ENCODE measurements around the gene NAIF1. TPM values are rescaled to one million over a fixed set of nuclear protein-coding genes. Genes with fewer than 3 reads are reported as not detected.
A peak's percentile ranks its signal among the peaks of the same experiment; 100 is the strongest.
"Not testable (repeated sequence)": the region's sequence is repeated elsewhere in the genome, so short reads cannot be mapped to it uniquely, and the experiment has no call there.

NAIF1 gene
- total RNA-seq, 2 experiments from 2014 or later: 8.6 to 14.9 TPM

- Histone ChIP-seq H4K20me1 (ENCODE audit: insufficient read depth, low read length) (no peaks in the 10 kb centered on the region), H3K9me2 (ENCODE audit: insufficient read depth, low read length) (no peaks in the 10 kb centered on the region), H3K27ac (ENCODE audit: low read depth, low read length, poor library complexity, severe bottlenecking) (no peak overlapping the region), H3K36me3 (ENCODE audit: insufficient read depth, low read length) (peaks cover 79% of the 10 kb centered on the region), H3K4me3 (ENCODE audit: low read depth, low read length, poor library complexity, severe bottlenecking) (no peak overlapping the region), H3K79me2 (ENCODE audit: insufficient read depth, low read depth, low read length) (no peaks in the 10 kb centered on the region), H3K4me2 (ENCODE audit: low read length) (no peak overlapping the region), H3K4me1 (ENCODE audit: insufficient read depth, low read length, poor library complexity, severe bottlenecking) (no peaks in the 10 kb centered on the region), H2AFZ (ENCODE audit: low read length) (no peak overlapping the region), H3K9me3 (ENCODE audit: low read length) (no peaks in the 10 kb centered on the region)
- BruUV-seq (replicated peaks): TSS peak; percentile 52
- ChIA-PET POLR2A (no interaction called here), CTCF (ENCODE audit: unreplicated experiment) (interaction anchor here (0.6 kb wide), 1 partner anchor 100 kb away, joined by 4 read pairs; no protein-coding TSS in a partner anchor)
- TF ChIP-seq CTCF (conservative IDR thresholded peaks at IDR 0.05; ENCODE audit: low read length) (no peak), EZH2phosphoT487 (IDR thresholded peaks at IDR 0.05; ENCODE audit: borderline replicate concordance, low read depth, low read length) (no peak)
- intact Hi-C loops (cut with micrococcal nuclease; ENCODE audit: unreplicated experiment): no loop called here
- DNase-seq (ENCODE audit: low spot score): no peak
Measured at GRCh38 chr9:128113526-128114325, 46.6 kb upstream of the NAIF1 start.

DNA sequence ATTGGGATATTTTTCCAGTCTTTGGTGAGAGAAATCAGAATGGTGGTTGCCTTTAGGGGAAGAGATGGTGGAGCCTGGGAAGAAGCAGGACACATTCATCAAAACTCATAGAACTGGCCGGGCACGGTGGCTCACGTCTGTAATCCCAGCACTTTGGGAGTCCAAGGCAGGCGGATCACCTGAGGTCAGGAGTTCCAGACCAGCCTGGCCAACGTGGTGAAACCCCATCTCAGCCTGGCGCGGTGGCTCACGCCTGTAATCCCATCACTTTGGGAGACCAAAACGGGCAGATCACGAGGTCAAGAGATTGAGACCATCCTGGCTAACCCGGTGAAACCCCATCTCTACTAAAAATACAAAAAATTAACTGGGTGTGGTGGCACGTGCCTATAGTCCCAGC is 44.6 kb upstream of the NAIF1 start:
- BruUV-seq (replicated peaks); H3K9me2 ChIP-seq (ENCODE audit: insufficient read depth, low read length): not testable (repeated sequence)

GRCh38 chr9:128109050-128109709 is 42.1 kb upstream of the NAIF1 start:
- Histone ChIP-seq H3K4me1 (ENCODE audit: insufficient read depth, low read length, poor library complexity, severe bottlenecking) (no peaks in the 10 kb centered on the region), H4K20me1 (ENCODE audit: insufficient read depth, low read length) (no peaks in the 10 kb centered on the region), H3K79me2 (ENCODE audit: insufficient read depth, low read depth, low read length) (no peaks in the 10 kb centered on the region), H3K9me2 (ENCODE audit: insufficient read depth, low read length) (no peaks in the 10 kb centered on the region), H3K4me3 (ENCODE audit: low read depth, low read length, poor library complexity, severe bottlenecking) (no peak overlapping the region), H3K27ac (ENCODE audit: low read depth, low read length, poor library complexity, severe bottlenecking) (no peak overlapping the region), H3K4me2 (ENCODE audit: low read length) (no peak overlapping the region), H3K36me3 (ENCODE audit: insufficient read depth, low read length) (peaks cover 85% of the 10 kb centered on the region), H2AFZ (ENCODE audit: low read length) (no peak overlapping the region), H3K9me3 (ENCODE audit: low read length) (no peaks in the 10 kb centered on the region)
- ChIA-PET CTCF (ENCODE audit: unreplicated experiment) (no interaction called here), POLR2A (no interaction called here)
- no peak for DNase-seq (ENCODE audit: low spot score)
- intact Hi-C loops (cut with micrococcal nuclease; ENCODE audit: unreplicated experiment): no loop called here
- no TSS peak for BruUV-seq (replicated peaks)
- no peak for TF ChIP-seq EZH2phosphoT487 (IDR thresholded peaks at IDR 0.05; ENCODE audit: borderline replicate concordance, low read depth, low read length)
- no peak for TF ChIP-seq CTCF (conservative IDR thresholded peaks at IDR 0.05; ENCODE audit: low read length)

More for the DNA sequence above, 44.6 kb upstream of the NAIF1 start:
- H3K4me1 ChIP-seq (ENCODE audit: insufficient read depth, low read length, poor library complexity, severe bottlenecking); H4K20me1 ChIP-seq (ENCODE audit: insufficient read depth, low read length); H3K79me2 ChIP-seq (ENCODE audit: insufficient read depth, low read depth, low read length); H3K4me2 ChIP-seq (ENCODE audit: low read length); H2AFZ ChIP-seq (ENCODE audit: low read length); H3K4me3 ChIP-seq (ENCODE audit: low read depth, low read length, poor library complexity, severe bottlenecking); intact Hi-C loops (cut with micrococcal nuclease; ENCODE audit: unreplicated experiment); POLR2A ChIA-PET; DNase-seq (ENCODE audit: low spot score); CTCF ChIA-PET (ENCODE audit: unreplicated experiment); H3K9me3 ChIP-seq (ENCODE audit: low read length); H3K27ac ChIP-seq (ENCODE audit: low read depth, low read length, poor library complexity, severe bottlenecking): not testable (repeated sequence)
- H3K36me3 ChIP-seq (ENCODE audit: insufficient read depth, low read length): peaks cover 91% of the 10 kb centered on the region
